ENCODE measurements around the gene EDN3. TPM values are rescaled to one million over a fixed set of nuclear protein-coding genes. Genes with fewer than 3 reads are reported as not detected.
"Not testable (repeated sequence)": the region's sequence is repeated elsewhere in the genome, so short reads cannot be mapped to it uniquely, and the experiment has no call there.

The EDN3 gene
- total RNA-seq, 1 donor, result not detected

DNA sequence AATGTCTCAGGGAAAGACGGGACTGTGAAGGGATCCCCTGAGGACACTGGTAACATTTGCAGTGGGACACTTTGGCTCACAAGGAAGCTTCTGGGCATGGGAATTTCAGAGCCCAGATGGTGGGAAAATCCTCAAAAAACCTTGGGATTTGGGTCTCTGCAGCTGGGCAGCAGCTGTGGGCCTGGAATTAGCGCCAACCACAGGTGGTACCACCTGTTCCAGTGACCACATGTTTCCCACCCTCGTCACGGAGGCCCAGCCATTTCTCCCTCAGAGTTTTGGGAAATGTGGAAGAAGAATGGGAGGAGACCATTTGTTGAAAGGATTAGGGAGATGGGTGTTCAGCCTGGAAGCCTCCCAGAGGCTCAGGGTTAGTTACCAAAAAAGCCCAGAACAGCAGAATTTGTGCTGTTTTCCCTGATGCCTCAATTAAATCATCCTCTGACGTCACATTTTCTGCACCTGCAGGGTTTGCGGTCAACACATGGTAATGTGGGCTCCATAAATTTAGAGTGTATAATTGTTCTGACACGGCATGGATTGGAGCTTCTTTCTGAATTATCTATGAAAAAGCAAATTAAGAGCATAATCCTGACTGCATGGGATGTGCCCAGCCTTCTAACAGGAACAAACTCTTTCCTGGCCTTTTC, 34.4 kb downstream of the EDN3 start:
- DNase-seq (ENCODE audit: low read depth in 2 of 3, low spot score in 2 of 3), result no peak

- no peak for DNase-seq (ENCODE audit: low read depth in 2 of 3, low spot score in 2 of 3)
Observed at GRCh38 chr20:59335377-59335776, 35.0 kb downstream of the EDN3 start.

GRCh38 chr20:59336540-59336939, 36.1 kb downstream of the EDN3 start:
- no peak for DNase-seq (ENCODE audit: low read depth in 2 of 3, low spot score in 2 of 3)

DNA sequence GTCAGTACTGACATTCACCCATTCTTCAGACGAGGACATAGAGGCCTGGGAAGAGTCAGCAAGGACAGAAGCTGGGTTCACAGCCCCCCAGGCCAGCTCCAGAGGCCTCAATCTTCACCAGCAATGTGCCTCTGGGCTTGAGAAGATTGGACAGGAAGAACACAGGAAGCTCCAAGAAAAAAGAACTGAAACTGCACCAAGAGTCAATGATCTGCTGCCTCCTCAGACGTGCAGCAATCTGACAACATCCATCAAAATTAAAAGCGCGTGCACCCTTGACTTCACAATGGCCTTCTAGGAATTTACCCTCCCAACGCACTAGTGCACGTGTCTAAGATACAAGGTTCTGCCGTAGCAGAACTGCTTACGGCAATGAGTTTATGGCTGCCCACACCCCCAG, 38.0 kb downstream of the EDN3 start:
- DNase-seq (ENCODE audit: low read depth in 2 of 3, low spot score in 2 of 3), result not testable (repeated sequence)

- DNase-seq (ENCODE audit: low read depth in 2 of 3, low spot score in 2 of 3), result no peak
Observed at GRCh38 chr20:59340201-59340885, 39.9 kb downstream of the EDN3 start.

DNA sequence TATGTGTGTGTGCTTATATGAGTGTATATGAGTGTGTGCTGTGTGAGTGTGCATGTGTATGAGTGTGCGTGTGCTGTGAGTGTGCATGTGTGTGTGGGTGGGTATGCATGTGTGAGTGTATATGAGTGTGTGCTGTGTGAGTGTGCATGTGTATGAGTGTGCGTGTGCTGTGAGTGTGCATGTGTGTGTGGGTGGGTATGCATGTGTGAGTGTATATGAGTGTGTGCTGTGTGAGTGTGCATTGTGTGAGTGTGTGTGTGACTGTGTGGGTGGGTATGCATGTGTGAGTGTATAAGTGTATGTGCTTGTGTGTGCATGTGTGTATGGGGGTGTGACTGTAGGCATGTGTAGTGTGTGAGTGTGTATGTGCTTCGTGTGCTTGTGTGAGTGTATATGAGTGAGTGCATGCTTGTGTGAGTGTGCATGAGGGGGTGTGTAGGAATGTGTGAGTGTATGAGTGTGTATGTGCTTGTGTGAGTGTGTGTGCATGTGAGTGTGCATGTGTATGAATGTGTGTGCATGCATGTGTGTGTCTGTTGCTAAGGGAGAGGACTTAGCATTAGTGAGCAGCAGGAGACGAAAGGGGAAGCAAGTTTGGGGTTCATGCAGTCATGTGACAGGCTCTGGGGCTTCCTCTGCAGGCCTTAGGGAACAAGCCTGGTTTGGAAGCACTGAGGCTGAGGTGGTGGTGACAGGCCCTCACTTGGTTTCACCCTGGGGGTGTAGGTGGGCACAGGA, 41.0 kb downstream of the EDN3 start:
- peak in 2 of 3 donors; percentile 22 to 66 for DNase-seq (ENCODE audit: low read depth in 2 of 3, low spot score in 2 of 3)

DNA sequence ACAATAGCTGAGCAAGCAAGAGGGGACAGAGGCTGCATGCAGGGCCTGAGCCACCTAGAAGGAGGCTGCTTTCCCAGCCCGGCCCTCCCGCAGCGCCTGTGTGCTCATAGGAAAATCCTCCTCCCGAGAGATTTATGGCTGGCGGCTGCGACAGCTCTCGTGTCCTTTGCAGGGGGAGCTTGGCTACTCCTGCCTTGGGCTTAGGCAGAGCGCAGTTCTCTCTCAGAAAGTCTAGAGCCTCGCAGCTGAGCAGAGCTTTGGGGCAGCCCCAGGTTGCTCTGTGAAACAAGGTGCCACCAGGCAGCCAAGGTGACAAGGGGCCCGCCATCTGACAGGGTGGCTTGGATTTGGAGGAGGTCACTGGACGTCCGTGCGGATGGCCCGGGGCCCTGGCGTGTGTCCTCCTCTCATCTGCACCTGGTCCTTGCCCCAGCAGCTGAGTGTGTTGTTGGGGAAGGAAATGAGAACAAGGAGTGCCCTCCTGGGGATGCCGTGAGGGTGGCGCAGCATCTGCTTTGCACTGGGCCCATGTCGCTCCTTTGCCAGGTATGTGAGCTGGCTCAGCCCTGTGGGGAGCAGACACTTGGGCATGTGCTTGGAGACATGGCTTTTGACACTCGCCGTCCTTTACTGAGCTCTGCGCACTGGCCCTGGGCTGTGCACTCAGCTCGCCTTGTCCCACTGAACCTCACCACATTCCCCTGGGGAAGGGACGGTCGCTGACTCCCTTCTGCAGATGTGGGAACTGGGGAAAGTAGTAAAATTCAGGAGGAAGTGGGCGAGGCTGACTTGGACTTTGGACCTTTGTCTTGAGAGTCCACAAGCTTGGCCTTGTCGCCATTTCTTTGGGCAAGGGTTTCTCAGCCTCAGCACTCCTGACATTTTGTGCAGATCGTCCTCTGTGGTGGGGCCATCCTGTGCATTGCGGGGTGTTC, 41.9 kb downstream of the EDN3 start:
- peak in 1 of 3 donors; percentile 15 for DNase-seq (ENCODE audit: low read depth in 2 of 3, low spot score in 2 of 3)

DNA sequence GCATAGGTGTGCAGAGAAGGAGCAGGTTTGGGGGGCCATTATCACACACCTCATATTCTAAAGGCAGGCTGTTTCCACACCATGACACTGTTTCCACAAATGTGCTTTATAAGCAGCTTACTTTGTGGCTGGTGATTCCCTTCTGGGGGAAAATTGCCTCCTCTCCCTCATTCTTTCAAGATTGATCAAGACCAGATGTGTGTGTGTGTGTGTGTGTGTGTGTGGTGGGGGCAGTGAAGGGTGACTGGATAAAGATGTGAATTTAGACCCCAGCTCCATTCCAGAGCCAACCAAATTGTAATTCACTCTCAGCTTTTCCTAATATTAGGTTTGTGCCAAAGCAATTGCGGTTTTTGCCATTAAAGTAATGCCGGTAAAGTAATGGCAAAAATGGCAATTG, 45.6 kb downstream of the EDN3 start:
- no peak for DNase-seq (ENCODE audit: low read depth in 2 of 3, low spot score in 2 of 3)

GRCh38 chr20:59349277-59349676, 48.9 kb downstream of the EDN3 start:
- DNase-seq (ENCODE audit: low read depth in 2 of 3, low spot score in 2 of 3), result no peak

- DNase-seq (ENCODE audit: low read depth in 2 of 3, low spot score in 2 of 3), result no peak
Observed at GRCh38 chr20:59350330-59351156, 50.1 kb downstream of the EDN3 start.

DNA sequence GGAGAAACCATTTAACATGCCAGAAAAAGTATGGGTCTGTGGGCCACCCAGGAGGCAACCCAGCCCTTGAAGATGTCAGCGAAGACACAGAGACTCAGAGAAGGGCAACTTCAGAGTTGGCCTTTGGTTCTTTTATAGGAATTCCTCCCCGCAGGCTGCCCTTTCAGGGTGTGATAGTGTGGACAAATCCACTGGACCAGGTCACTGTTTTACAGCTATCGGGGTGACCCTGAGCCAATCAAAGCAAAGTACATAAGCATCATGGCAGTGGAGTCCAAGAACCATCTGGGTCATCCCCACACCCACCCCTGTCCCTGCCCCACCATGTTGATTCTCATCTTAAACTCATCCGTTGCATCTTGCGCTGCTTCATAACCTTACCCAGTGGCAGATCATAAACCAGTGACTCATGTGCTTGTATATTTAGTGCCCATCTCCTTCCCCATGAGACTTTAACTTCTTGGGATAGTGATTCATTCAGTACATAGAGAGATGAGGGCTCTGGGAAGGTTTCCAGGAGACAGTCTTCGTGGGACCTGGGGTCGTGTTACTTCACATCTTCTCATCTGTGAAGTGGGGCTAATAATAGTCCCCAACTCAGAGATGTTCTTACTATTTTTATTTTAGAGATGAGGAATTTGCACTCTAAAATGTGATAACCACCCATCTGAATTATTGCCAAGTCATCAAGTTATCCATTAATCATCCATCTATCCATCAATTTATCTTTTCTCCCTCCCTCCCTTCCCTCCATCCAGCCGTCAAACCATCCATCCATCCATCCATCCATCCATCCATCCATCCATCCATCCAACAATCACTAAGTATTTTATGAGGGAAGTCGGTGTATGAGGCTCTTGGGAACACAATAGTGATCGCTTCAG, 51.0 kb downstream of the EDN3 start:
- no peak for DNase-seq (ENCODE audit: low read depth in 2 of 3, low spot score in 2 of 3)

- no peak for DNase-seq (ENCODE audit: low read depth in 2 of 3, low spot score in 2 of 3)
Observed at GRCh38 chr20:59352541-59352940, 52.1 kb downstream of the EDN3 start.

DNA sequence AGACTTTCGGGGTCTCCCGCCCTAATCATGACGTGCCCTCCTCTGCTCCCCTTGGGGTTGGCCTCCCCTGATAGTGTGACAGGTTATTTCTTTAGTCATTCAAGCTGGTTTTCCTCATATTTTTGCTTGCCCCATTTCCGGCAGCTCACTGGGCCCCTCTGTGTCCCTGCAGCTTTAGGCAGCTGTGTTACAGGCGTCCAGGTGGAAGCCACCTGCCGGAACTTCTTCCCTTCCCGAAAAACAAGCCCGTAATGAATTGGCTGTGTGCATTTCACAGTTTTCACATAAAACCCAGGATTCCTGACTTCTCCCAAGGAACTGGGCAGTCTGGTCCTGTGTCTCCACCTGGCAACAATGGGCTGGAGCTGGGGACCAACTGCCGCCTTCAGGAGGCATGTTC, 52.6 kb downstream of the EDN3 start:
- DNase-seq (ENCODE audit: low read depth in 2 of 3, low spot score in 2 of 3), result no peak

GRCh38 chr20:59354460-59354859, 54.0 kb downstream of the EDN3 start:
- DNase-seq (ENCODE audit: low read depth in 2 of 3, low spot score in 2 of 3), result no peak

DNA sequence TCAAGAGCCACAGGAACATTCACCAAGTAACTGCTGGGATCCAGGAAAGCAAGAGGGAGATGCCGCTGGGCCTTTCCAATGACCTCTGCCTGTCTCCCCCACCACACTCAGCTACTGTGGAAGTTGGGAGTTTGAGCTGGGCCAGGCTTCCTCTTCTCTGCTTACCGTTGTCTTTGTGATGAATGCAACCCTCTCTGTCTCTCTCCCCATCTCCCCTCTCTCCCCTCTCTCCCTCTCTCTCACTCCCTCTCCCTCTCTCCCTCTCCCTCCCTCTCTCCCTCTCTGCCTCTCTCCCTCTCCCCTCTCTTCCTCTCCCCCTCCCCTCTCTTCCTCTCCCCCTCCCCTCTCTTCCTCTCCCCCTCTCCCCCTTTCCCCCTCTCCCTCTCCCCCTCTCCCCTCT, 54.8 kb downstream of the EDN3 start:
- no peak for DNase-seq (ENCODE audit: low read depth in 2 of 3, low spot score in 2 of 3)

DNA sequence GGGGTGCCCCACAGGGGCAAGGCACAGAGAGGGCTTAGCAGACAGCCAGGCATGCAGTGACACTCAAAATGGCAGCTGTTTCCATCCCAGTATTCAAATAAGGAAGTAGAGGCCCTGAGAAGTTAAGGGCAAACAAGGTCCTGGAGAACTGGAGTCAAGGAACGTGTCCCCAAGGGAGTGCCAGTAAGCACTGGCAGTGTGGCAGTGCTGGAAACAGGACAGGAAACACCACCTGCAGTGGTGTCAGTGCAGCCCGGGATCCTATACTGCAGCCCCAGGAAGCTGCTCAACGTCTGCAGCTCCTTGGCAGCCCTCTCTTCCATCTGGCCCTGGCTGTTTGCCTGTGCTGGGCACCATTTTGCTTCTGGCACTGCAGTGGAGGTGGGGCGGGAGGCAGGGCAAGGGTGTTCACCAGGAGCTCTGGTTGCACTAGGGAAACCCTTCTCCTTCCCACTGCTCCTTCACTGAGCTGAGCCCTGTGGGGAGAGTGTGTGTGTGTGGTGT, 56.3 kb downstream of the EDN3 start:
- no peak for DNase-seq (ENCODE audit: low read depth in 2 of 3, low spot score in 2 of 3)

DNA sequence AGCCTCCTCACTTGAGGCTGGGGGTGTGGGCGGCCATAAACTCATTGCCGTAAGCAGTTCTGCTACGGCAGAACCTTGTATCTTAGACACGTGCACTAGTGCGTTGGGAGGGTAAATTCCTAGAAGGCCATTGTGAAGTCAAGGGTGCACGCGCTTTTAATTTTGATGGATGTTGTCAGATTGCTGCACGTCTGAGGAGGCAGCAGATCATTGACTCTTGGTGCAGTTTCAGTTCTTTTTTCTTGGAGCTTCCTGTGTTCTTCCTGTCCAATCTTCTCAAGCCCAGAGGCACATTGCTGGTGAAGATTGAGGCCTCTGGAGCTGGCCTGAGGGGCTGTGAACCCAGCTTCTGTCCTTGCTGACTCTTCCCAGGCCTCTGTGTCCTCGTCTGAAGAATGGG, 58.4 kb downstream of the EDN3 start:
- not testable (repeated sequence) for DNase-seq (ENCODE audit: low read depth in 2 of 3, low spot score in 2 of 3)

DNA sequence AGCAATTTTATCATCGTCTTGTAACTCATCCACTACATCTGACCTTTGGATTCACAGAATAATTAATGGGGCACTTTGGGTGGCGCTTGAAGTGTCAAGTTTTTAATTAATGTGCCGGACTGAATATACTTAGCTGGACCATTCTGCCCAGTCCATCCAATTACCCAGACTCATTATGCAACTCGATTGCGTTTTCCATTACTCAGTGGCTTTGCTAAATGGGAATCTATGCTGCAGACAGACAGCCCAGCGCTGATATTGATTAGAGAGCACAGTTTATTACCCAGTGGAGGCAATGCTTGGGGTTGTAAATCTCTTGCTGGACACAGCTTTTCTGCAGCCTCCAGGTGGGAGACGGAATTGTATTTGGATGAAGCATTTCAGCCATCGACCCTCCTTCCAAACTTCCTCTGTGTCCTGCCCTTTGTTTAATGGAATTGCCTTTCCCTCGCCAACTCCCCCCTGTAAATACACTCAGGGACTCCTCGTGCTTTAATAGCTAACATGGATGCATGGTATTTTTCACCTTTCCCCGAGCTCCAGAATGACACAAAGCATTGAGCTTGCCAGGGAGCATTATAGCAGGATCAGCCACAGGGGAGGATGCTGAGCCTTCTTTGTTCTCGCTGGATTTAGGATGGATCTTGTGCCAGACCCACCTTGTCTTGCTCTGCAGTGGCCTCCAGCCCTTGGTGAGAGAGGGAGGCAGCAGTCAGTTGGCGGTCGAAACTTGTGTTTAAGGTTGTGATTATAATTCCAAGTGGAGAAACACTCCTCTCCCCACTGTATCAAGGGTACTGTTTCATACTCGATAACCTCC, 59.7 kb downstream of the EDN3 start:
- no peak for DNase-seq (ENCODE audit: low read depth in 2 of 3, low spot score in 2 of 3)
